GM19351 (cell line): Measurements from ENCODE around the gene CMIP.

ENCODE experiments used
- ATAC-seq: cut with Tn5 transposase; IDR thresholded peaks from one replicate; pipeline ENCODE4 v1.9.1; 2021; ENCODE audit warnings: mild to moderate bottlenecking, moderate library complexity; ENCODE audit not compliant: unreplicated experiment

CMIP gene

GRCh38 chr16:81562174-81562849, 117.7 kb downstream of the CMIP start:
- ATAC-seq = no peak

GRCh38 chr16:81562926-81563325, 118.3 kb downstream of the CMIP start:
- ATAC-seq = no peak

- no peak for ATAC-seq
Measured at GRCh38 chr16:81564421-81564911, 119.9 kb downstream of the CMIP start.

GRCh38 chr16:81565321-81566028, 120.9 kb downstream of the CMIP start:
- no peak for ATAC-seq

GRCh38 chr16:81566086-81567007, 121.7 kb downstream of the CMIP start:
- no peak for ATAC-seq

- ATAC-seq = no peak
Measured at GRCh38 chr16:81567087-81567486, 122.5 kb downstream of the CMIP start.

GRCh38 chr16:81567987-81568748, 123.6 kb downstream of the CMIP start:
- no peak for ATAC-seq

GRCh38 chr16:81568749-81569087, 124.1 kb downstream of the CMIP start:
- ATAC-seq = no peak

GRCh38 chr16:81569361-81570034, 124.9 kb downstream of the CMIP start:
- no peak for ATAC-seq

- ATAC-seq = no peak
Measured at GRCh38 chr16:81570151-81570846, 125.7 kb downstream of the CMIP start.

- ATAC-seq = no peak
Measured at GRCh38 chr16:81571175-81571574, 126.6 kb downstream of the CMIP start.

GRCh38 chr16:81571592-81572385, 127.2 kb downstream of the CMIP start:
- ATAC-seq = no peak

GRCh38 chr16:81572386-81573144, 128.0 kb downstream of the CMIP start:
- ATAC-seq = no peak

GRCh38 chr16:81573533-81574020, 129.0 kb downstream of the CMIP start:
- no peak for ATAC-seq

GRCh38 chr16:81574168-81574567, 129.6 kb downstream of the CMIP start:
- no peak for ATAC-seq

- no peak for ATAC-seq
Measured at GRCh38 chr16:81575307-81575706, 130.7 kb downstream of the CMIP start.

GRCh38 chr16:81575834-81576233, 131.2 kb downstream of the CMIP start:
- no peak for ATAC-seq

- no peak for ATAC-seq
Measured at GRCh38 chr16:81576696-81577095, 132.1 kb downstream of the CMIP start.
